ENCODE data around the gene ZHX3. TPM values are rescaled to one million over a fixed set of nuclear protein-coding genes. Genes with fewer than 3 reads are reported as not detected.

ZHX3 gene
- total RNA-seq, 6 experiments from 2014 or later = 17.6 to 47.4 (median 26.2) TPM

DNA sequence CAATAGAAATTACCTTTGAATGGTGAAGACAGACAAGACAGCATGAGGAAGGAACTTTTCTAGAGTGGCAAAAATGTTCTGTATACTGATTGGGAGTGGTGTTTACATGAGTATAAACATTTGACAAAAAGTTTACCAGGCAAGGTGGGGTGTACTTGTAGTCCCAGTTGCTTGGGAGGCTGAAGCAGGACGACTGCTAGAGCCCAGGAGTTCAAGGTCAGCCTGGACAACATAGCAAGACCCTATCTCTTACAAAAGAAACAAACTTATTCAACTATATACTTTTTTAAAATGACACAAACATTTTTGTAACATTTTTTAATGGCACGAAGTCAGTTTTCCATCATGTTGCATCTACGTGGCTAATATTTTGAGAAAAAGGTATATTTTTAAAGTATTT, 40.5 kb downstream of the ZHX3 start:
- no peak for DNase-seq
- no peak for ATAC-seq
- H3K36me3 ChIP-seq = no peaks in the 10 kb centered on the region
- TF ChIP-seq, protein P1, sequence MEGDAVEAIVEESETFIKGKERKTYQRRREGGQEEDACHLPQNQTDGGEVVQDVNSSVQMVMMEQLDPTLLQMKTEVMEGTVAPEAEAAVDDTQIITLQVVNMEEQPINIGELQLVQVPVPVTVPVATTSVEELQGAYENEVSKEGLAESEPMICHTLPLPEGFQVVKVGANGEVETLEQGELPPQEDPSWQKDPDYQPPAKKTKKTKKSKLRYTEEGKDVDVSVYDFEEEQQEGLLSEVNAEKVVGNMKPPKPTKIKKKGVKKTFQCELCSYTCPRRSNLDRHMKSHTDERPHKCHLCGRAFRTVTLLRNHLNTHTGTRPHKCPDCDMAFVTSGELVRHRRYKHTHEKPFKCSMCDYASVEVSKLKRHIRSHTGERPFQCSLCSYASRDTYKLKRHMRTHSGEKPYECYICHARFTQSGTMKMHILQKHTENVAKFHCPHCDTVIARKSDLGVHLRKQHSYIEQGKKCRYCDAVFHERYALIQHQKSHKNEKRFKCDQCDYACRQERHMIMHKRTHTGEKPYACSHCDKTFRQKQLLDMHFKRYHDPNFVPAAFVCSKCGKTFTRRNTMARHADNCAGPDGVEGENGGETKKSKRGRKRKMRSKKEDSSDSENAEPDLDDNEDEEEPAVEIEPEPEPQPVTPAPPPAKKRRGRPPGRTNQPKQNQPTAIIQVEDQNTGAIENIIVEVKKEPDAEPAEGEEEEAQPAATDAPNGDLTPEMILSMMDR (IDR thresholded peaks at IDR 0.05) = no peak
- TF ChIP-seq POLR2A (IDR thresholded peaks at IDR 0.05) = no peak
- intact Hi-C loops (cut with DNase I) = no loop called here
- H3K9me3 ChIP-seq = no peaks in the 10 kb centered on the region
- no peak overlapping the region for H3K4me3 ChIP-seq
- H3K27me3 ChIP-seq = no peaks in the 10 kb centered on the region
- H3K27ac ChIP-seq = peak overlapping the region in 1 of 3 donors; percentile 3
- 70% methylated on average over 3 of the region's 3 CpGs for WGBS (ENCODE audit: insufficient coverage, low coverage, low lambda C conversion rate, missing lambda C conversion rate)
- peaks cover 0 to 27% (median 0%) of the 10 kb centered on the region in 4 donors for H3K4me1 ChIP-seq

DNA sequence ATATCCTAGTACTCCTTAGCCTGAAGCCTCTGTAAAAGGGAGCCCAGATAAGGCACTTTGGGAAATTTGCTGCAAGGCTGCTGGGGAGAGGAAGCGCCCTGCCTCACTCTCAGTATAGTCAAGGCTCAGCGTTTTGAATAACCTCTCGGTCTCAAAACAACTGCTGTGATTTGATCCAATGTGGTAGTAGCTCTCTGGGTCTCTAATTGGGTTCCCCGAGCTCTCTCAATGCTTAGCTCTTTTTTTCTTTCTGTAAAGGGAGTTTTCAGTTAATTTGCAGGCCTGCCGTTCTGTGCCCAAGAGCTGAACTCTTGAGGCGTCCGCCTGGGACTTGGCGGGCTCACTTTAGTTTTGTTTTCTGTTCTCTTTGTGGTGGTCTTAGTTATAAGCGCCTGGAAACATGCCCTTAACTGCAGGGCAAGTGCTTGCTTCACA, 41.2 kb downstream of the ZHX3 start:
- 50% methylated on average over 5 of the region's 9 CpGs for WGBS (ENCODE audit: insufficient coverage, low coverage, low lambda C conversion rate, missing lambda C conversion rate)
- Histone ChIP-seq H3K9me3 (no peaks in the 10 kb centered on the region), H3K27me3 (no peaks in the 10 kb centered on the region), H3K4me1 (peaks cover 0 to 27% (median 0%) of the 10 kb centered on the region in 4 donors), H3K4me3 (no peak overlapping the region), H3K27ac (peak overlapping the region; percentile 3 to 32 (median 31)), H3K36me3 (no peaks in the 10 kb centered on the region)
- TF ChIP-seq, protein P1 (IDR thresholded peaks at IDR 0.05) = no peak
- TF ChIP-seq POLR2A (IDR thresholded peaks at IDR 0.05) = no peak
- ATAC-seq (peak; percentile 36 to 65 (median 42)), DNase-seq (no peak)
- intact Hi-C loops (cut with DNase I) = no loop called here

DNA sequence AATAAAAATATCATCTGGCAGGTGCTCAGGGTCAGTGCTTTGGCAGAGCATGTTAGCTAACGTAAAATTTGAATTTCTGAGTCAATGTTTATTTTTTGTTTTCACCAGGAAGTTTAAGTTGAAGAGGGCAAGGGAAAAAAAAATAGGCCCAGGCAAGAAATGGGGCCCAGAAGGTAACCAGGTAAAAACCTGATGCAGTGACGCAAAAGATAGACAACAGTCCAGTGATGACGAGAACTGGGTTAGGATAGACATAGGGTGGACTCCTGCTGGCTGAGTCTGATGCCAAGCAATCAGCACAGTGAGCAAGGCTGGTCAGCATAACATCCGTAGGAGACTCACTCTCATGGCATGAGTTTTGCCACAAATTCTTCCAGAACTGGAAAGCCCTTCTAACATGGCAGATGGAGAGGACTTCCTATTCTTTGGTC, 42.2 kb downstream of the ZHX3 start:
- DNase-seq = no peak
- Histone ChIP-seq H3K9me3 (no peaks in the 10 kb centered on the region), H3K4me3 (no peak overlapping the region), H3K27me3 (no peaks in the 10 kb centered on the region), H3K27ac (peak overlapping the region in 1 of 3 donors; percentile 31), H3K4me1 (peaks cover 0 to 27% (median 0%) of the 10 kb centered on the region in 4 donors), H3K36me3 (no peaks in the 10 kb centered on the region)
- TF ChIP-seq POLR2A (IDR thresholded peaks at IDR 0.05) = no peak
- intact Hi-C loops (cut with DNase I) = no loop called here
- WGBS (ENCODE audit: insufficient coverage, low coverage, low lambda C conversion rate, missing lambda C conversion rate) = 54% methylated on average over 4 of the region's 4 CpGs
- ATAC-seq = peak; percentile 42 to 74 (median 59)

DNA sequence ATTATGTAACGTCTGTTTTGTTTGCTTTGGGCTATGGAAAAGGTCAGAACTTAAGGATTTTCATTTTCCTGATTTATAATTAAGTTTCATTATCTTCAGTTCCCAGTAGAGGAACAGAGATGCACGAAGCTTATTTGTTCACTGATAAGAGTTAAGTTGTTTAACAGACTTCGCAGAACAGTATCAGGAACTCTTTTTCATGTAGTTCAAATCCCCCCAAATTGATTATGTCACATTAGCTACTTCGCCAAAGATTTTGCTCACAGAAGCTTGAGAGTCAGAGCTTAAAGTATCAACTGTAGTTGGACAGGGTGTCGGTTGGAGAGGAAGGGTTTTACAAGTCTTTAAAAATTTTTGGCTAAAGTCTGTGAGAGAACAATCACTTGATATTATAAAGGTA, 43.4 kb downstream of the ZHX3 start:
- no peak for TF ChIP-seq POLR2A (IDR thresholded peaks at IDR 0.05)
- TF ChIP-seq, protein P1 (IDR thresholded peaks at IDR 0.05) = no peak
- no peaks in the 10 kb centered on the region for H3K36me3 ChIP-seq
- intact Hi-C loops (cut with DNase I) = no loop called here
- peaks cover 0 to 20% (median 0%) of the 10 kb centered on the region in 4 donors for H3K4me1 ChIP-seq
- peak overlapping the region in 1 of 3 donors; percentile 4 for H3K27ac ChIP-seq
- ATAC-seq (no peak), DNase-seq (no peak)
- H3K4me3 ChIP-seq = no peak overlapping the region
- no peaks in the 10 kb centered on the region for H3K9me3 ChIP-seq
- WGBS (ENCODE audit: insufficient coverage, low coverage, low lambda C conversion rate, missing lambda C conversion rate) = 38% methylated on average over 5 of the region's 5 CpGs
- H3K27me3 ChIP-seq = no peaks in the 10 kb centered on the region

DNA sequence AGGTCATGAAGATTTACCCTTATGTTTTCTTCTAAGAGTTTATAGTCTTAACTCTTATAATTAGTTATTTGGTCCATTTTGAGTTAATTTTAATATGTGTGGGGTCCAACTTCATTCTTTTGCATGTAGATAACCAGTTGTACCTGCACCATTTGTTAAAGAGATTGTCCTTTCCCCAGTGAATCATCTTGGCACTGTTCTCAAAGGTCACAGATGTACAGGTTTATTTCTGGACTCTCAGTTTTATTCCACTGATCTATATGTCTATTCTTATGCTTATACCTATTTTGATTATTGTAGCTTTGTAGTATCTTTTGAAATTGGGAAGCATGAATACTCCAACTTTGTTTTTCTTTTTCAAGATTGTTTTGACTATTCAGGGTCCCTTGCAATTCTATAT, 44.1 kb downstream of the ZHX3 start:
- no peak for TF ChIP-seq POLR2A (IDR thresholded peaks at IDR 0.05)
- TF ChIP-seq, protein P1 (IDR thresholded peaks at IDR 0.05) = no peak
- H3K27ac ChIP-seq = no peak overlapping the region
- H3K36me3 ChIP-seq = no peaks in the 10 kb centered on the region
- ATAC-seq = no peak
- no peak overlapping the region for H3K4me3 ChIP-seq
- H3K9me3 ChIP-seq = no peaks in the 10 kb centered on the region
- peaks cover 0 to 19% (median 0%) of the 10 kb centered on the region in 4 donors for H3K4me1 ChIP-seq
- no peak for DNase-seq
- no peaks in the 10 kb centered on the region for H3K27me3 ChIP-seq
- intact Hi-C loops (cut with DNase I) = no loop called here

Data from right lobe of liver (tissue), 6 donors.